Measurements from ENCODE around the gene CLCN6.

- no peak for TF ChIP-seq CTCF (IDR thresholded peaks at IDR 0.05)
- TF ChIP-seq POLR2AphosphoS5 (IDR thresholded peaks at IDR 0.05), result no peak
- TF ChIP-seq POLR2A (IDR thresholded peaks at IDR 0.05), result no peak
These were observed 46.2 kb upstream of the CLCN6 start for GRCh38 chr1:11759791-11760190.
